B cell (primary cell): Measurements from ENCODE around the gene UBAC2. TPM values are rescaled to one million over a fixed set of nuclear protein-coding genes. Genes with fewer than 3 reads are reported as not detected.

Experiments
- ATAC-seq: fragments of 200-7000 bp; cut with Tn5 transposase; one replicate; pipeline ENCODE4 v1.10.0; 2021; ENCODE audit warnings: low read depth, mild to moderate bottlenecking, moderate number of reproducible peaks, moderate library complexity
- CTCF ChIA-PET: fragments of 350-600 bp; sonication (Branson Sonifier 250); formaldehyde crosslinking; loops from one replicate; lab custom pipeline; 2021; ENCODE audit warnings: antibody characterized with exemption, inconsistent platforms; lab: Charles Lee
- POLR2A ChIA-PET: fragments of 350-600 bp; sonication (Branson Sonifier 250); formaldehyde crosslinking; loops from one replicate; lab custom pipeline; 2021; ENCODE audit warnings: antibody characterized with exemption; lab: Charles Lee
- DNase-seq: peaks from one replicate; pipeline ENCODE4 v3.0.0; 2013
- H2AFZ ChIP-seq: 2 replicates; pipeline ENCODE4 v1.6.1; 2012; ENCODE audit warnings: mild to moderate bottlenecking, low read depth, low read length; ENCODE audit not compliant: insufficient read depth, poor library complexity, severe bottlenecking
- H3K27ac ChIP-seq, 2 donors: 1 replicate in 1 of 2; 2 replicates in 1 of 2; pipeline ENCODE4 v1.5.1; 2012 to 2013; ENCODE audit warnings: low read length in 2 of 2, mild to moderate bottlenecking in 2 of 2, moderate library complexity in 1 of 2
- H3K27me3 ChIP-seq, 4 experiments: fragments of 200-600 bp in 1 of 4; sonication (generic) in 1 of 4; replicated peaks in 1 of 4; 1 replicate in 2 of 4; 2 replicates in 2 of 4; pipeline versions ENCODE4 v1.6.1 to v1.7.0; 2013 to 2016; ENCODE audit warnings: low read length in 3 of 4, mild to moderate bottlenecking in 2 of 4, mixed read lengths in 1 of 4, moderate library complexity in 1 of 4; ENCODE audit not compliant: insufficient read depth in 4 of 4, control insufficient read depth in 3 of 4; ENCODE audit errors: control extremely low read depth in 1 of 4
- H3K36me3 ChIP-seq, 2 experiments: replicated peaks in 1 of 2; 1 replicate in 1 of 2; 2 replicates in 1 of 2; pipeline versions ENCODE4 v1.6.1 to v1.7.1; 2013; ENCODE audit warnings: low read length in 1 of 2; ENCODE audit not compliant: insufficient read depth in 2 of 2, control insufficient read depth in 1 of 2; ENCODE audit errors: control extremely low read depth in 1 of 2, extremely low read depth in 1 of 2
- H3K4me1 ChIP-seq, 2 donors: fragments of 200-600 bp in 1 of 2; sonication (generic) in 1 of 2; 1 replicate in 1 of 2; 2 replicates in 1 of 2; pipeline versions ENCODE4 v1.5.1 to v1.6.1; 2013 to 2017; ENCODE audit warnings: low read length in 2 of 2; ENCODE audit not compliant: control insufficient read depth in 2 of 2, insufficient read depth in 2 of 2
- H3K4me2 ChIP-seq: replicated peaks from 2 replicates; pipeline ENCODE3; 2012; ENCODE audit warnings: mild to moderate bottlenecking, low read depth, low read length; ENCODE audit not compliant: poor library complexity, severe bottlenecking
- H3K4me3 ChIP-seq, 5 experiments: fragments of 200-600 bp in 1 of 5; sonication (generic) in 1 of 5; 1 replicate in 3 of 5; 2 replicates in 2 of 5; pipeline versions ENCODE4 v1.5.1 to v1.7.0; 2011 to 2016; ENCODE audit warnings: low read length in 4 of 5, mild to moderate bottlenecking in 4 of 5, low read depth in 2 of 5, control low read depth in 1 of 5, moderate library complexity in 1 of 5; ENCODE audit not compliant: insufficient read depth in 1 of 5; ENCODE audit errors: control extremely low read depth in 1 of 5, extremely low read depth in 1 of 5
- H3K79me2 ChIP-seq: fragments of 200-600 bp; sonication (generic); one replicate; pipeline ENCODE4 v1.6.0; 2016; ENCODE audit warnings: low read length; ENCODE audit not compliant: control insufficient read depth, insufficient read depth
- H3K9ac ChIP-seq: fragments of 200-600 bp; sonication (generic); 2 replicates; pipeline ENCODE4 v1.6.1; 2017; ENCODE audit warnings: mild to moderate bottlenecking, low read length, moderate library complexity
- H3K9me3 ChIP-seq, 3 donors: one replicate each; pipeline versions ENCODE4 v1.6.1 to v1.7.1; 2013; ENCODE audit warnings: low read length in 2 of 3; ENCODE audit not compliant: control insufficient read depth in 2 of 3, insufficient read depth in 1 of 3; ENCODE audit errors: control extremely low read depth in 1 of 3
- H4K20me1 ChIP-seq: 2 replicates; pipeline ENCODE4 v1.6.0; 2012; ENCODE audit warnings: mild to moderate bottlenecking, low read length; ENCODE audit not compliant: insufficient read depth, control insufficient read depth, poor library complexity, severe bottlenecking
- H3K27ac Mint-ChIP-seq: one replicate; pipeline ENCODE4 v1.8.0; 2021; ENCODE audit warnings: mixed read lengths
- H3K27me3 Mint-ChIP-seq: one replicate; pipeline ENCODE4 v1.8.0; 2021; ENCODE audit warnings: mixed read lengths
- H3K4me1 Mint-ChIP-seq: one replicate; pipeline ENCODE4 v1.8.0; 2021; ENCODE audit warnings: mixed read lengths
- H3K4me3 Mint-ChIP-seq: one replicate; pipeline ENCODE4 v1.8.0; 2021; ENCODE audit warnings: mixed read lengths
- H3K9me3 Mint-ChIP-seq: one replicate; pipeline ENCODE4 v1.8.0; 2022; ENCODE audit warnings: mixed read lengths; ENCODE audit not compliant: insufficient read depth
- CTCF ChIP-seq: fragments of 200-600 bp; IDR thresholded peaks from one replicate; pipeline ENCODE4 v1.8.0; 2022; ENCODE audit warnings: antibody characterized with exemption, mild to moderate bottlenecking
- EZH2 ChIP-seq: IDR thresholded peaks from 2 replicates; pipeline ENCODE4 v1.6.1; 2012; ENCODE audit warnings: borderline replicate concordance, low read depth, mild to moderate bottlenecking, moderate library complexity, low read length; ENCODE audit not compliant: insufficient read depth, poor library complexity, severe bottlenecking
- WGBS: methylation state at CpG from one replicate; pipeline ENCODE4 v1.1.5; 2013; ENCODE audit warnings: missing lambda C conversion rate; ENCODE audit not compliant: insufficient coverage; 5-methylcytosine and 5-hydroxymethylcytosine counted together
- intact Hi-C: fragments of 100-400 bp; cut with micrococcal nuclease; formaldehyde crosslinking; loops from one replicate; pipeline ENCODE4 v1.10.0; 2022
- polyA plus RNA-seq: library from polyadenylated mRNA; depleted of rRNA; stranded (reverse); fragments of >200 nt; gene quantifications from 2 replicates; pipeline ENCODE4 v1.2.3, GENCODE V29; 2012
- total RNA-seq, 2 donors: library from RNA; stranded (reverse); fragments of 120-200 nt in 1 of 2; gene quantifications; 1 replicate in 1 of 2; 2 replicates in 1 of 2; pipeline versions ENCODE4 v1.2.3 to v1.2.4, GENCODE V29; 2013 to 2022

The UBAC2 gene
- total and polyA plus RNA-seq, 2 donors (not counting 1 experiment from before 2014, with no cell fraction given): 56.3 to 60.8 TPM

GRCh38 chr13:99391781-99392469, 191.3 kb downstream of the UBAC2 start:
- H3K4me1 ChIP-seq: peaks cover 15 to 16% of the 10 kb centered on the region in 2 donors
- no peak overlapping the region for H3K9ac ChIP-seq
- H3K9me3 Mint-ChIP-seq: no peaks in the 10 kb centered on the region
- H3K36me3 ChIP-seq: peaks cover 0 to 6% of the 10 kb centered on the region in 2 experiments
- H3K27ac ChIP-seq: no peak overlapping the region
- no peaks in the 10 kb centered on the region for H3K27me3 Mint-ChIP-seq
- TF ChIP-seq CTCF (no peak), EZH2 (no peak)
- H3K79me2 ChIP-seq: peaks cover 17% of the 10 kb centered on the region
- WGBS: 100% methylated on average over 6 of the region's 11 CpGs
- H4K20me1 ChIP-seq: no peaks in the 10 kb centered on the region
- intact Hi-C loops: no loop called here
- no peaks in the 10 kb centered on the region for H3K27me3 ChIP-seq
- peaks cover 0 to 8% (median 0%) of the 10 kb centered on the region in 3 donors for H3K9me3 ChIP-seq
- no peak overlapping the region for H3K27ac Mint-ChIP-seq
- no peak overlapping the region for H3K4me3 Mint-ChIP-seq
- ATAC-seq (no peak), DNase-seq (no peak)
- ChIA-PET CTCF (interaction anchor here (0.6 to 15.1 kb wide), 7 partner anchors 21 to 126 kb away, joined by 3 to 260 read pairs (median 5); partner anchors contain the start of gene GPR183), POLR2A (no interaction called here)
- peaks cover 14% of the 10 kb centered on the region for H3K4me1 Mint-ChIP-seq
- no peak overlapping the region for H3K4me3 ChIP-seq
- H3K4me2 ChIP-seq: no peak overlapping the region
- no peak overlapping the region for H2AFZ ChIP-seq

- CTCF ChIA-PET: interaction anchor here (1.1 to 15.1 kb wide), 7 partner anchors 16 to 126 kb away, joined by 3 to 260 read pairs (median 5); partner anchors contain the start of gene GPR183
Measured at GRCh38 chr13:99392470-99393135, 191.9 kb downstream of the UBAC2 start.

More at GRCh38 chr13:99392470-99393135, 191.9 kb downstream of the UBAC2 start:
- Histone ChIP-seq H3K79me2 (peaks cover 14% of the 10 kb centered on the region), H3K9ac (no peak overlapping the region), H3K4me1 (peaks cover 9% of the 10 kb centered on the region in 2 donors), H2AFZ (no peak overlapping the region), H3K27ac (no peak overlapping the region), H4K20me1 (no peaks in the 10 kb centered on the region), H3K36me3 (peaks cover 0 to 2% of the 10 kb centered on the region in 2 experiments), H3K9me3 (peaks cover 0 to 8% (median 0%) of the 10 kb centered on the region in 3 donors), H3K27me3 (no peaks in the 10 kb centered on the region), H3K4me3 (no peak overlapping the region), H3K4me2 (no peak overlapping the region)
- no peaks in the 10 kb centered on the region for H3K9me3 Mint-ChIP-seq
- POLR2A ChIA-PET: no interaction called here
- no peak overlapping the region for H3K4me3 Mint-ChIP-seq
- H3K4me1 Mint-ChIP-seq: peaks cover 7% of the 10 kb centered on the region
- TF ChIP-seq CTCF: no peak
- no peak for TF ChIP-seq EZH2
- intact Hi-C loops: no loop called here
- DNase-seq: no peak
- no peaks in the 10 kb centered on the region for H3K27me3 Mint-ChIP-seq
- ATAC-seq: no peak
- whole genome bisulfite sequencing: 64% methylated on average over 8 of the region's 13 CpGs
- no peak overlapping the region for H3K27ac Mint-ChIP-seq
